Fibroblast of mammary gland (primary cell): ENCODE results near the gene C15orf61.

Experiments
- DNase-seq: peaks from one replicate; pipeline ENCODE4 v3.0.0-alpha.2; 2010; ENCODE audit warnings: low read depth
- H3K4me3 ChIP-seq: 2 replicates; pipeline ENCODE4 v1.5.1; 2011; ENCODE audit warnings: low read depth, mild to moderate bottlenecking, low read length, moderate library complexity; ENCODE audit not compliant: control insufficient read depth
- CTCF ChIP-seq: conservative IDR thresholded peaks from 2 replicates; pipeline ENCODE4 v1.5.1; 2011; ENCODE audit warnings: low read depth, low read length, inconsistent platforms; ENCODE audit not compliant: control insufficient read depth, insufficient read depth

The C15orf61 gene

GRCh38 chr15:67556976-67557570, 36.1 kb downstream of the C15orf61 start:
- DNase-seq, result no peak
- H3K4me3 ChIP-seq, result no peak overlapping the region
- TF ChIP-seq CTCF, result no peak

GRCh38 chr15:67558502-67558901, 37.6 kb downstream of the C15orf61 start:
- TF ChIP-seq CTCF, result no peak
- H3K4me3 ChIP-seq, result no peak overlapping the region
- no peak for DNase-seq

- no peak for DNase-seq
- no peak for TF ChIP-seq CTCF
Observed at GRCh38 chr15:67559158-67559557, 38.2 kb downstream of the C15orf61 start.

GRCh38 chr15:67559576-67559975, 38.6 kb downstream of the C15orf61 start:
- no peak for DNase-seq
- no peak for TF ChIP-seq CTCF
- H3K4me3 ChIP-seq, result no peak overlapping the region

More at GRCh38 chr15:67559158-67559557, 38.2 kb downstream of the C15orf61 start:
- no peak overlapping the region for H3K4me3 ChIP-seq

GRCh38 chr15:67560320-67560719, 39.4 kb downstream of the C15orf61 start:
- no peak for TF ChIP-seq CTCF
- no peak for DNase-seq
- no peak overlapping the region for H3K4me3 ChIP-seq

- DNase-seq, result no peak
- no peak for TF ChIP-seq CTCF
- H3K4me3 ChIP-seq, result no peak overlapping the region
Observed at GRCh38 chr15:67563092-67563491, 42.2 kb downstream of the C15orf61 start.
